MM.1S (cell line): ENCODE results near the gene RPS10.

Experiments
- DNase-seq: peaks from one replicate; pipeline ENCODE4 v3.0.0-alpha.2; 2015
- H2AFZ ChIP-seq: fragments of 300-600 bp; sonication (generic); 2 replicates; pipeline ENCODE4 v1.6.0; 2016; ENCODE audit warnings: antibody characterized with exemption, low read length
- H3F3A ChIP-seq: fragments of 300-600 bp; sonication (generic); 2 replicates; pipeline ENCODE4 v1.6.1; 2016; ENCODE audit warnings: mild to moderate bottlenecking, antibody characterized with exemption, low read length, moderate library complexity, mixed read lengths; ENCODE audit not compliant: insufficient read depth
- H3K27ac ChIP-seq: fragments of 300-600 bp; sonication (generic); 2 replicates; pipeline ENCODE4 v1.5.1; 2016; ENCODE audit warnings: mild to moderate bottlenecking, low read length
- H3K27me3 ChIP-seq: fragments of 300-600 bp; sonication (generic); replicated peaks from 2 replicates; pipeline ENCODE4 v1.6.0; 2016; ENCODE audit warnings: low read length; ENCODE audit not compliant: insufficient read depth
- H3K36me3 ChIP-seq: fragments of 300-600 bp; sonication (generic); replicated peaks from 2 replicates; pipeline ENCODE4 v1.6.1; 2016; ENCODE audit warnings: mild to moderate bottlenecking, low read length, mixed read lengths; ENCODE audit not compliant: insufficient read depth
- H3K4me1 ChIP-seq: fragments of 300-600 bp; sonication (generic); 2 replicates; pipeline ENCODE4 v1.6.1; 2016; ENCODE audit warnings: low read length, mixed read lengths
- H3K4me2 ChIP-seq: fragments of 300-600 bp; sonication (generic); 2 replicates; pipeline ENCODE4 v1.6.0; 2016; ENCODE audit warnings: low read depth, low read length
- H3K4me3 ChIP-seq: fragments of 300-600 bp; sonication (generic); 2 replicates; pipeline ENCODE4 v1.5.1; 2016; ENCODE audit warnings: low read length, mixed read lengths
- H3K79me2 ChIP-seq: fragments of 300-600 bp; sonication (generic); 2 replicates; pipeline ENCODE4 v1.6.1; 2016; ENCODE audit warnings: mixed run types, low read length, mixed read lengths
- H3K9ac ChIP-seq: fragments of 300-600 bp; sonication (generic); 2 replicates; pipeline ENCODE4 v1.6.1; 2016; ENCODE audit warnings: low read length, mixed read lengths
- H3K9me2 ChIP-seq: fragments of 300-600 bp; sonication (generic); replicated peaks from 2 replicates; pipeline ENCODE4 v1.6.1; 2016; ENCODE audit warnings: mild to moderate bottlenecking, low read length, mixed read lengths; ENCODE audit not compliant: insufficient read depth
- H3K9me3 ChIP-seq: fragments of 300-600 bp; sonication (generic); replicated peaks from 2 replicates; pipeline ENCODE4 v1.6.1; 2016; ENCODE audit warnings: mild to moderate bottlenecking, low read length, mixed read lengths; ENCODE audit not compliant: insufficient read depth
- H4K20me1 ChIP-seq: fragments of 300-600 bp; sonication (generic); 2 replicates; pipeline ENCODE4 v1.6.1; 2016; ENCODE audit warnings: mild to moderate bottlenecking, low read length, moderate library complexity, mixed read lengths; ENCODE audit not compliant: insufficient read depth
- CTCF ChIP-seq: fragments of 300-600 bp; sonication (generic); IDR thresholded peaks from 2 replicates; pipeline ENCODE4 v1.5.1; 2016; ENCODE audit warnings: antibody characterized with exemption, low read length, mixed read lengths
- EZH2 ChIP-seq: fragments of 300-600 bp; sonication (generic); optimal IDR thresholded peaks from 2 replicates; pipeline ENCODE3; 2017; ENCODE audit warnings: low read depth, mild to moderate bottlenecking, antibody characterized with exemption, low read length, mixed read lengths
- EZH2phosphoT487 ChIP-seq: fragments of 300-600 bp; sonication (generic); IDR thresholded peaks from 2 replicates; pipeline ENCODE4 v1.6.1; 2018; ENCODE audit warnings: antibody characterized with exemption, low read length

Gene RPS10

DNA sequence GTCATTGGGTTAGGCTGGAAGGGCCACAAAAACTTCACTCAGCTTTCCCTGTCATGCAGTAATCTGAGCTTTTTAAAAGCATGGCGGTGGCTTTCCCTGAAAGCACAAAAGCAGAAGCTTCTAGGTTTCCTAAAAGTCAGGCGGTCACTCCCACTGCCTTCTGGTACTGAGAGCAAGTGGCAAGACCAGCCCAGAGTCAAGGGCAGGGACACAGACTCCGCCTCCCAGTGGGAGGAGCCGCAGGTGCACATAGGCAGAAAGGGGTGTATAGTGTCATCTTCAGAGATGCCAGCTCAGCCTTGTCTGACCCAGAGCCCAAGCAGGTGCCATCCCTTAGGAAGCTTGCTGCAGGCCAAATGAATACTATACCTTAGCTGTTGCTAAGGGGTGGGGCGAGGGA is 22.0 kb upstream of the RPS10 start:
- no peaks in the 10 kb centered on the region for H3K27me3 ChIP-seq
- no peak overlapping the region for H3K4me3 ChIP-seq
- no peaks in the 10 kb centered on the region for H3K36me3 ChIP-seq
- H3K9me2 ChIP-seq = no peaks in the 10 kb centered on the region
- DNase-seq = peak; percentile 58
- no peaks in the 10 kb centered on the region for H3F3A ChIP-seq
- H4K20me1 ChIP-seq = no peaks in the 10 kb centered on the region
- peaks cover 9% of the 10 kb centered on the region; the same call in 1 of the 2 replicates for H3K4me1 ChIP-seq
- peak overlapping the region; percentile 60 for H2AFZ ChIP-seq
- TF ChIP-seq EZH2phosphoT487 = no peak
- no peak for TF ChIP-seq CTCF
- no peak for TF ChIP-seq EZH2
- no peak overlapping the region for H3K4me2 ChIP-seq
- no peak overlapping the region for H3K9ac ChIP-seq
- H3K79me2 ChIP-seq = no peaks in the 10 kb centered on the region
- no peaks in the 10 kb centered on the region for H3K9me3 ChIP-seq
- H3K27ac ChIP-seq = no peak overlapping the region

GRCh38 chr6:34447386-34447785 is 21.5 kb upstream of the RPS10 start:
- H3K4me2 ChIP-seq = no peak overlapping the region
- no peak for DNase-seq
- H3K9me2 ChIP-seq = no peaks in the 10 kb centered on the region
- TF ChIP-seq EZH2 = no peak
- TF ChIP-seq CTCF = no peak
- no peak for TF ChIP-seq EZH2phosphoT487
- H3K79me2 ChIP-seq = no peaks in the 10 kb centered on the region
- no peak overlapping the region for H3K9ac ChIP-seq
- H3F3A ChIP-seq = no peaks in the 10 kb centered on the region
- no peaks in the 10 kb centered on the region for H3K27me3 ChIP-seq
- no peaks in the 10 kb centered on the region for H3K9me3 ChIP-seq
- no peaks in the 10 kb centered on the region for H3K36me3 ChIP-seq
- no peak overlapping the region for H3K4me3 ChIP-seq
- no peaks in the 10 kb centered on the region for H4K20me1 ChIP-seq
- H2AFZ ChIP-seq = peak overlapping the region; percentile 60
- H3K27ac ChIP-seq = no peak overlapping the region
- peaks cover 9% of the 10 kb centered on the region; the same call in 1 of the 2 replicates for H3K4me1 ChIP-seq

DNA sequence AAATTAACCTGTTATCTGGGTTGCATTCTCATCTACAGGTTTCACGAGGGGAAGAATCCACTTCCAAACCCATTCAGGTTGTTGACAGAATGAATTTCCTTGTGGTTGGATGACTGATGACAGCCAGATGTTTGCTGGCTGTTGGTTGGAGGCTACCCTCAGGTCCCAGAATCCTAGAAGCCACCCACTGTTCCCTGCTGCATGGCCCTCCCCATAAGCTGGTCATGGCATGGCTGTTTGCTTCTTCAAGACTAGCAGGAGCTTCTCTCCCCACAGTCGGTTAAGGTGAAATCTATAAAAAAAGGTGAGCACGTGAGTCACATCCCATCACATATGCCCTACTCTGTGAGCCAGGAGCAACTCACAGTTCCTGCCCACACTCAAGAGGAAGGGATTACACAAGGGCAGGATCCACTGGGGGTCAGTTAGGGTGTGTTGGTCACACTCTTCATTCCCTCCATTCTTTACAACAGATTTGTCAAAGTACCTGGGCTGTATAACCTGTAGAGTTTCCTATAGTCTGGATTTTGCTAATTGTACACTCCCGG is 19.5 kb upstream of the RPS10 start:
- H3K4me3 ChIP-seq = no peak overlapping the region
- H3F3A ChIP-seq = no peaks in the 10 kb centered on the region
- H3K4me2 ChIP-seq = no peak overlapping the region
- no peak for DNase-seq
- no peak overlapping the region for H3K27ac ChIP-seq
- no peaks in the 10 kb centered on the region for H3K27me3 ChIP-seq
- no peak overlapping the region for H2AFZ ChIP-seq
- no peak overlapping the region for H3K9ac ChIP-seq
- peaks cover 9% of the 10 kb centered on the region; the same call in 1 of the 2 replicates for H3K4me1 ChIP-seq
- H3K36me3 ChIP-seq = no peaks in the 10 kb centered on the region
- no peaks in the 10 kb centered on the region for H3K9me2 ChIP-seq
- no peaks in the 10 kb centered on the region for H3K79me2 ChIP-seq
- H4K20me1 ChIP-seq = no peaks in the 10 kb centered on the region
- TF ChIP-seq CTCF (no peak), EZH2 (no peak), EZH2phosphoT487 (no peak)
- H3K9me3 ChIP-seq = no peaks in the 10 kb centered on the region
